Activated CD4-positive, alpha-beta T cell treated with anti-CD3 and anti-CD28 coated beads, Interleukin-2, amount 50 U/mL, for 4 hours (primary cell): Measurements from ENCODE around the gene PILRA.
"Not testable (repeated sequence)": the region's sequence is repeated elsewhere in the genome, so short reads cannot be mapped to it uniquely, and the experiment has no call there.

Experiments
- DNase-seq, 2 experiments: peaks; one replicate each; pipeline ENCODE4 v3.0.0-alpha.2; 2020

PILRA gene

GRCh38 chr7:100373261-100373831, at the start of gene PILRA:
Gene PILRA (plus strand): TSS chr7:100373487. CDS start chr7:100373657, 170 bp downstream.
- no peak for DNase-seq

- not testable (repeated sequence) for DNase-seq
These were observed 49.1 kb upstream of the PILRA start for GRCh38 chr7:100324194-100324593.

DNA sequence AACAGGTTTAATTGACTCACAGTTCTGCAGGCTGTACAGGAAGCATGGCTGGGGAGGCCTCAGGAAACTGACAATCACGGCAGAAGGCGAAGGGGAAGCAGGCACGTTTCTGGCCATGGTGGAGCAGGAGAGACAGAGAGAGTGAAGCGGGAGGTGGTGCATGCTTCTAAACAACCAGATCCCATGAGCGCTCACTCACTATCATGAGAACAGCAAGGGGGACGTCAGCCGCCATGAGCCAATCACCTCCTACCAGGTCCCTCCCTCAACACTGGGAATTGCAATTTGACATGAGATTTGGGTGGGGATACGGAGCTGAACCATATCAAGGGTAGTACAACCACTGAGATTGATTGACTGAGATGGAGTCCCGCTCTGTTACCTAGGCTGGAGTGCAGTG, 47.6 kb upstream of the PILRA start:
- not testable (repeated sequence) for DNase-seq

GRCh38 chr7:100326914-100327313, 46.4 kb upstream of the PILRA start:
- not testable (repeated sequence) for DNase-seq

DNA sequence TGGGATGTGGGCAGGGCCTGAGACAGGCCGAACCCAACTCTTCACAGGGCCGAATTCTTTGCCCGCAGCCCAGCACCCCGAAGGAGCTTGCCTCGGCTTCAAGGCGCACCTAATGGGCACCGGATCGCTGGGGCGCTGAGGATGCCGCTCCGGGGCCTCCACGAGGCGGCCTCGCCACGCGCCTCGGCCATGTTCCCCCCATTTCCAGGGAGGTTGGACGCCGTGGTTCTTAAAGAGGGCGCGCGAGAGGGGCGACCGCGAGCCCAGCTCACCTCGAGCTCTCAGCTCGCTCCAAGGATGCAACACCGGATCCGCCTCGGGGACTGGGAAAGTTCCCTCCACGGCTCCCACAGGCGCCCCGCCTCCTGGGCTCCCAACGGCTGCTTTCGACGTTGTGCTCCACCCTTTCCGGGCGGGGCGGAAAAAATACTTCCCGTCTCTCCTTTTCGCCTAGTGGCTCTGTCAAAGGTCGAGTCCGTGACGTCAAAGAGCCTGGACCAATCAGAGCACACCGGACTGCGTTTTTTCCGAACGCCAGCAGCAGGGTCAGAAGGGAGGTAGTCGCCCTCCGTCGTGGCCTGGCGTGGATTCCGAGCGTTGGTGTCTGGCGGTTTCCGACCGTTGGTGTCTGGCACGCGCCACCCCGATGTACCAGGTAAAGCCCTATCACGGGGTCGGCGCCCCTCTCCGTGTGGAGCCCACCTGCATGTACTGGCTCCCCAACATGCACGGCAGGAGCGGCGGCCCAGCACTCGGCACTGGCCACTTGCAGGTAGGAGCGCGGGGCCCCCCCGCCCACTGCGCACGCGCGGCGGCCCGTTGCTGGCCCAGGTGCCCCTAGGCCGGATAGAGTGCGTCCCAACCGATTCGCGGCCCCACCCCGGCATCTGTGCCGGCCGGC, 37.5 kb upstream of the PILRA start:
- DNase-seq: peak; percentile 78 to 79

DNA sequence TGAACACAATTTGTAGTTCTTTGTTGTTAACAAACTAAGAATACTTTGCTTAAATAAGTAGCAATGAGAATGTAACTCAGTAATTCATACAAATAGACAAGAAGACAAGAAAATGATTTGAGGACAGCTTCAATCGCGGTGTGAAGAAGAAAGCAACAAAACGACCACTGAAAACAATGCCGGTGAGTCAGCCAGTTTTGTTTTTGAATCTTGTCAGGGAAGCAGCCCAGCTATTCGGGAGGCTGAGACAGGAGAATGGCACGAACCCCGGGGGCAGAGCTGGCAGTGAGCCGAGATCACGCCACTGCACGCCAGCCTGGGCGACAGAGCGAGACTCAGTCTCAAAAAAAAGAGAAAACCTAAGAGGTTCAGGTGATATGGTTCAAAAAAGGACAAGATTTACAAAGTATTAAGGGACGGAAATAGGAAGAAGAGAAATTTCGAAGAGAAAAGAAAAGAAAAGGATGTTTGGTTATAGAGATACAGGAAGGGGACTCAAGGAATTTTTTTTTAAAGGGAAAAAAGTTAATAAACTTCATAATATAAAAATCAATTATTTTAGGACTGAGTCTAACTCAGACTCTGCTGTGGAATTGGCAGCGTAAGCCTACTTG, 35.1 kb upstream of the PILRA start:
- DNase-seq: not testable (repeated sequence)

DNA sequence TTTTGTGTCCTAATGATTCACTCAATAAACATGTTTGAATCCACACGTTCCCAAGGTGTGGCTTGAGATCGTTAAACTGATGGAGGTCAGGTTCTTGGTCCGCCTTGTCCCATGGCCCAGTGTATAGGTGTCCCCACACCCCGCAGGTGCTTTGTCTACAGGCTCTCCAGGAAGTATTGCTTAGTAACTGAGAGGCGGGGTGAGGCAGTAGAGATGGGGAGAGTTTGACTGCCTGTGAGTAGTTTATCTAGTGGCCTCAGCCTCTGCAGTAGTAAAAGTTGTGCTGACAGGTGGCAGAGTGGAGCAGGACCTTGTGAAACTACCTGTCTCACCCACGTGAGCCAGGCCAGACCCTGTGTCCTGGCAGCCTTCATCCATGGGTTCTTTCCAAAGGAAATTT, 32.0 kb upstream of the PILRA start:
- DNase-seq: not testable (repeated sequence)

GRCh38 chr7:100342765-100343164, 30.5 kb upstream of the PILRA start:
- no peak for DNase-seq

GRCh38 chr7:100344124-100344559, 29.1 kb upstream of the PILRA start:
- not testable (repeated sequence) for DNase-seq

- peak; percentile 72 to 78 for DNase-seq
These were observed 28.6 kb upstream of the PILRA start for GRCh38 chr7:100344560-100345287.

DNA sequence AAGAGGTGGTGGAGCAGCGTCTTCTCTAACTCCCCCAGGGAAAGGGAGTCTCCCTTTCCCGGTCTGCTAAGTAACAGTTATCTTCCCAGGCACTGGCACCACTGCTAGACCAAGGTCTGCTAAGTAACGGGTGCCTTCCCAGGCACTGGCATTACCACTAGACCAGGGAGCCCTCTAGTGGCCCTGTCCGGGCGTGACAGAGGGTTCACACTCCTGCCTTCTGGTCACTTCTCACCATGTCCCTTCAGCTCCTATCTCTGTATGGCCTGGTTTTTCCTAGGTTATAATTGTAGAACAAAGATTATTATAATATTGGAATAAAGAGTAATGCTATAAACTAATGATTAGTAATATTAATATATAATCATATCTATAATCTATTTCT, 28.0 kb upstream of the PILRA start:
- DNase-seq: peak; percentile 21 to 33

GRCh38 chr7:100346921-100347320, 26.4 kb upstream of the PILRA start:
- no peak for DNase-seq

DNA sequence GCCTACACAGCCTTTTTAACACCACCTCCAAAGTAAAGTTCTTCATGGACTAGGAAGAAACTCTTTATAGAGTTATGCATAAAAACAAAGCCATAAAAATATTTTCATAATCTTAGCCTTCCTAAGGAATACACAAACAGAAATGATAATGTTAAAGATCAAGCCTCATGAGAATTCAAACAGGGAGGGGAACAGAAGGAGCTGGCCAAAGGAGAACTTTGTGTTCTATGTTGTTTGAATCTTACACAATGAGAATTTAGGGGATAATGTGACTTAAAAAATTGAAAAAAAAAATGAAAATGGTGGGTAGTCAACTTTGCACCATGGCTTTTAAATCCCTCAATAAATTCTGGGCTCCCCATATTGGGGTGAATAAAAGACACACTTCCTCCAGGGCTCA, 24.5 kb upstream of the PILRA start:
- DNase-seq: no peak

DNA sequence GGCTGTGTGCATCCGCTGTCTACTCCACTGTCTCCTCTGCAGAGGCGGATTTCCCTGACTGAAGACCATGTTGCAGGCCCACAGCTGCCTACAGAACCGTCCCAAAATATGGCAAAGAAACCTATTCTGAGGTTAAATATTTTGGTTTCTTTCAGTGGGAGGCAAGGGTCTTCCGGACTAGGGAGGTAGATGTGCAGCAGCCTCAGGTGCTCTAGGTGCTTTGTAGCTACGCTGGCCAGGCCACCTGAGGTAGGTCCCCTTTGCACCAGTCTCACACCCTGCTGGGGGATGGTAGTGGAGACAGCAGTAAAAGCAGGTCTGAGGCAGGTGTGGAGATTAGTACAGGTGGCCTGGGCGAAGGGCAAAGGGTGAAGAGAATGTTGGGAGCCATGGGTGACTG, 23.5 kb upstream of the PILRA start:
- DNase-seq: no peak

DNA sequence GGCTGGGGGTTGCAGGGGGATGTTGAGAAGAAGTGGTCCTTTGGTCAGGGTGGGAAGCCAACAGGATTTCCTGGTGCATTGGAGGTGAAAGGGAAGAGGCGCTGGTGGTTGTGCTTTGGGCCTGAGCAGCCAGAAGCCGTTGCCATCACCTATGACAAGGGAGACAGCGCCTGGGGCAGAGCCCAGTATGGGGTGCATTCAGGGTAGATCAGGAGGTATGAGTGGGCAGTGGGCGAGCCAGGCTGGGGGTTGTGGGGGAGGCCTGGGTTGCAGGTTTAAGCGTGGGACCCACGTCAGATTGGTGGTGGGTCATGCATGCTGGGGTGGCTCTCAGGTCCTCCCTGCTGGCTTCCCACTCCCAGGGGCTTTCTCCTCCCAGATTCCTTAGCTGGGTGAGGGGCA, 21.6 kb upstream of the PILRA start:
- no peak for DNase-seq

DNA sequence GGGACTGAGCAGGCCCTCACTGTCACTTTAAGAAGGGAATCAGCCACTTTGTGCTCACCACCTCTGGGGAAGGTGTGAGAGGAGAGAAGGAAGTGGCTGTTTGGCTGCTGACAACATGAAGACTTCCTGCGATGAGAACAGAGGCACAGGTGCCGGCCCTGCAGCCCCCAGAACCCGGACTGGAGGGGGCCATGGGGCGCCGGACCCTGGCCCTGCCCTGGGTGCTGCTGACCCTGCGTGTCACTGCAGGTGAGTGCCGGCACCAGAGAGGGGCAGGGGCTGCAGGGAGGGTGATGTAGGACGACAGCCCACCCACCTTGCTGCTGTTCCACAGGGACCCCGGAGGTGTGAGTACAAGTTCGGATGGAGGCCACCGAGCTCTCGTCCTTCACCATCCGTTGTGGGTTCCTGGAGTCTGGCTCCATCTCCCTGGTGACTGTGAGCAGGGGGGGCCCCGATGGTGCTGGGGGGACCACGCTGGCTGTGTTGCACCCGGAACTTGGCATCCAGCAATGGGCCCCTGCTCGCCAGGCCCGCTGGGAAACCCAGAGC, 21.0 kb upstream of the PILRA start:
- not testable (repeated sequence) for DNase-seq

DNA sequence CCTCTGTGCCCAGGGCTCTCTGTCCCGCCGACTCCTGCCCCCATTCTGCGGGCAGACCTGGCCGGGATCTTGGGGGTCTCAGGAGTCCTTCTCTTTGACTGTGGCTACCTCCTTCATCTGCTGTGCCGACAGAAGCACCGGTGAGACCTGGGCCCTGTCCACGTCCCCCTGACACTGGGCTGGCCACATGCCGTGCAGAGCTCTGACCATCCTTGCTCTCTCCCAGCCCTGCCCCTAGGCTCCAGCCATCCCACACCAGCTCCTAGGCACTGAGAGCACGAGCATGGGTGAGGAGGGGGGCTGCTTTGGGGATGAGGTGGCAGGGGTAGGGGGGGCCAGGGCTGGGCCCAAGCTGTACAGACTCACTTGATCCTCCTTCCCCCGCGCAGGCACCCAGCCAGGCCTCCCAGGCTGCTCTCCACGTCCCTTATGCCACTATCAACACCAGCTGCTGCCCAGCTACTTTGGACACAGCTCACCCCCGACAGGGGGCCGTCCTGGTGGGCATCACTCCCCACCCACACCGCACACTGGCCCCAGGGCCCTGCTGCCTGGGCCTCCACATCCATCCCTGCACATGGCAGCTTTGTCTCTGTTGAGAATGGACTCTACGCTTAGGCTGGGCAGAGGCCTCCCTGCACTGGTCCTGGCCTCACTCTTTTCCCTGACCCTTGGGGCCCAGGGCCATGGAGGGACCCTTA, 20.2 kb upstream of the PILRA start:
- DNase-seq: no peak

DNA sequence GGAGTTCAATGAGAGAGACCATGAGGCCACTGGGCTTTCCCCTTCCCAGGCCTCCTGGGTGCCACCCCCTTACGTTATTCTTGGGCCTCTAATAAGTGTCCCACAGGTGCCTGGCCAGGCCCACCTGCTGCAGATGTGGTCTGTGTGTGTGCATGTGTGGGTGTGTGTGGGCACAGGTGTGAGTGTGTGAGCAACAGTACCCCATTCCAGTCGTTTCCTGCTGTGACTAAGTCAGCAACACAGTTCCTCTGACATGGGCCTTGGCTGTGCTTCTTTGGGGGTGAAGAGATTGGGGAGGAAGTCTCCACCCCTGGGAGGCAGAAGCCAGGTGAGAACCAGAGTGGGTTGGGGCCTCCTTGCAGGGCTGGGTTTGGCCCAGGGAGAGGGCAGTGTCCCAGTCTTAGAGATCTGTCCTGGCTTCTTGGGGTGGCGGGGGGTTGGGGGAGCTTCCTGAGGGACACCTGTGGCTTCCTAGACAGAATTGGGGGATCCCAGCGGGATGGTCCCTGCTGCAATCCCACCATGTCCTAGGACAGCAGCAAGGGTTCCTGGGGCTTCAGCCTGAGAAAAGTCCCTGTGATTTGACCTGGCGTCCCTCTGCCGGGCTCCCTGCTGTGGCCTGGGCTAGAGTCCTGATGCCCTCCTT, 19.5 kb upstream of the PILRA start:
- peak; percentile 33 to 51 for DNase-seq

- DNase-seq: no peak
These were observed 16.7 kb upstream of the PILRA start for GRCh38 chr7:100356416-100357068.

DNA sequence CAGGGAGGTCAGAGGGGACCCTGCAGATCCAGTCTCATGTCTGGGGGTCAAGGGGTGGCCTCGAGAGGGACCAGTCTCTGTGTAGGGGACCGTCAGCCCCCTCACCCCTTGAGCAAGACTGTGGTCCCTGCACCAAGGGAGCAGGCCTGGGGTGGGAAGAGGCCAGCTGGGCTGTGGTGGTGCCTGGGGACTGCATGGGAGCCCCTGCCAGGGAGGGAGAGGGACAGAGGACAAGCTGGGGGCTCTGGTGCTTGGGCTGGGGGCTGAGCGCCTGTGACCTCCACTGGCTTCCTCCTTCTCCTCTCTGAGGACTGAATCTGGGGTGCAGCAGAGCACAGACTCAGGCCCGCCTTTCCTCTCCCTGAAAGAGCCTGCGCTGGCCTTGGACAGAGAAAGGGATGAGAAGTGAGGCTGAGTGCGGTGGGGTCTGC, 16.1 kb upstream of the PILRA start:
- DNase-seq: no peak
